C4-2B (cell line): Measurements from ENCODE around the gene TANC1.

Source experiments
- H3K27ac ChIP-seq: fragments of 450-650 bp; 2 replicates; pipeline ENCODE4 v1.5.1; 2017
- CTCF ChIP-seq: fragments of 450-650 bp; conservative IDR thresholded peaks from 2 replicates; pipeline ENCODE4 v1.5.1; 2017; ENCODE audit warnings: mild to moderate bottlenecking
- ZFX ChIP-seq: fragments of 450-650 bp; IDR thresholded peaks from 2 replicates; pipeline ENCODE4 v1.6.1; 2017

Gene TANC1

GRCh38 chr2:159267921-159268320 is 299.5 kb downstream of the TANC1 start:
- TF ChIP-seq ZFX (no peak), CTCF (no peak)

GRCh38 chr2:159270744-159271379 is 302.4 kb downstream of the TANC1 start:
- no peak overlapping the region for H3K27ac ChIP-seq
- TF ChIP-seq ZFX = no peak

More at GRCh38 chr2:159267921-159268320, 299.5 kb downstream of the TANC1 start:
- H3K27ac ChIP-seq = no peak overlapping the region

GRCh38 chr2:159272156-159272555 is 303.7 kb downstream of the TANC1 start:
- TF ChIP-seq ZFX (no peak), CTCF (no peak)
- no peak overlapping the region for H3K27ac ChIP-seq

GRCh38 chr2:159275111-159275510 is 306.7 kb downstream of the TANC1 start:
- H3K27ac ChIP-seq = no peak overlapping the region
- TF ChIP-seq ZFX (no peak), CTCF (no peak)

- TF ChIP-seq CTCF = no peak
- TF ChIP-seq ZFX = no peak
Measured at GRCh38 chr2:159279700-159280099, 311.3 kb downstream of the TANC1 start.

GRCh38 chr2:159281002-159281401 is 312.6 kb downstream of the TANC1 start:
- TF ChIP-seq CTCF = no peak
- TF ChIP-seq ZFX = no peak
- no peak overlapping the region for H3K27ac ChIP-seq

More at GRCh38 chr2:159279700-159280099, 311.3 kb downstream of the TANC1 start:
- H3K27ac ChIP-seq = no peak overlapping the region
